ENCODE results near the gene SPDYA. TPM values are rescaled to one million over a fixed set of nuclear protein-coding genes. Genes with fewer than 3 reads are reported as not detected.

SPDYA gene
- total and polyA plus RNA-seq, 2 of the 4 experiments (the other 2 are of a cell fraction) = not detected

- Histone ChIP-seq H3K4me3 (ENCODE audit: insufficient read depth, low read depth, low read length) (no peak overlapping the region), H3K36me3 (ENCODE audit: control insufficient read depth, insufficient read depth, low read length) (no peaks in the 10 kb centered on the region), H3K9me3 (ENCODE audit: control insufficient read depth, insufficient read depth, low read length) (no peaks in the 10 kb centered on the region), H2AK5ac (ENCODE audit: low read depth, low read length) (no peak overlapping the region), H4K8ac (ENCODE audit: low read depth in 2 of 2, low read length in 2 of 2) (no peak overlapping the region), H3K27me3 (ENCODE audit: control insufficient read depth, insufficient read depth, low read length) (no peaks in the 10 kb centered on the region), H3K4ac (ENCODE audit: low read depth, low read length) (no peak overlapping the region), H3K56ac (ENCODE audit: extremely low read depth, insufficient read depth, low read length) (no peak overlapping the region), H2AFZ (replicated peaks; ENCODE audit: low read length, poor library complexity) (no peak overlapping the region), H3K14ac (replicated peaks; ENCODE audit: low read depth, low read length) (no peak overlapping the region), H3K4me1 (ENCODE audit: control insufficient read depth, insufficient read depth, low read length) (no peaks in the 10 kb centered on the region), H3K23ac (ENCODE audit: low read depth, low read length) (no peak overlapping the region), H3K79me1 (ENCODE audit: low read depth in 1 of 2, low read length in 2 of 2) (no peaks in the 10 kb centered on the region), H3K9ac (ENCODE audit: low read depth, low read length) (no peak overlapping the region), H4K91ac (ENCODE audit: insufficient read depth, low read depth, low read length) (no peak overlapping the region), H2BK15ac (ENCODE audit: low read depth, low read length) (no peak overlapping the region), H2BK5ac (ENCODE audit: low read depth, low read length, poor library complexity, severe bottlenecking) (no peak overlapping the region), H3K4me2 (ENCODE audit: low read depth, low read length) (no peak overlapping the region), H4K5ac (ENCODE audit: low read depth, low read length) (no peak overlapping the region), H2AK9ac (replicated peaks; ENCODE audit: low read depth, low read length, poor library complexity) (no peak overlapping the region), H2BK120ac (ENCODE audit: low read depth, low read length) (no peak overlapping the region), H3K27ac (ENCODE audit: insufficient read depth, low read length) (no peak overlapping the region), H3K18ac (ENCODE audit: low read depth, low read length) (no peak overlapping the region), H3K9me1 (ENCODE audit: insufficient read depth, low read length) (no peaks in the 10 kb centered on the region), H2BK20ac (ENCODE audit: low read depth, low read length) (no peak overlapping the region), H4K20me1 (ENCODE audit: insufficient read depth, low read length) (no peaks in the 10 kb centered on the region)
- no CpG with 5 or more reads among the region's 2 CpGs for WGBS, 2 experiments (ENCODE audit: extremely low coverage in 2 of 2, insufficient read length in 1 of 2)
- DNase-seq = peak; percentile 49
- dilution Hi-C loops (cut with HindIII; ENCODE audit: low sequenced_read_pairs, unreplicated experiment) = no loop called here
- intact Hi-C loops (cut with micrococcal nuclease) = no loop called here
- BruUV-seq (replicated peaks) = no TSS peak
- no peak for TF ChIP-seq ELK1 (IDR thresholded peaks at IDR 0.05; ENCODE audit: borderline replicate concordance, low read depth, low read length)
- peak; percentile 52 for TF ChIP-seq FOS (IDR thresholded peaks at IDR 0.05; ENCODE audit: low read depth, low read length)
- peak; percentile 64 for TF ChIP-seq NFE2L2 (IDR thresholded peaks at IDR 0.05; ENCODE audit: low read depth, low read length)
- no peak for TF ChIP-seq SMC3 (IDR thresholded peaks at IDR 0.05; ENCODE audit: low read depth, low read length)
- TF ChIP-seq MAFK (IDR thresholded peaks at IDR 0.05; ENCODE audit: low read depth, low read length) = 0 out of 2 replicates have a peak, but pooled peaks have one; percentile 39
- TF ChIP-seq CTCF (conservative IDR thresholded peaks at IDR 0.05; ENCODE audit: low read depth, low read length) = no peak
- ChIA-PET POLR2A (ENCODE audit: unreplicated experiment) (no interaction called here), CTCF (no interaction called here)
- peak; percentile 21 for ATAC-seq (ENCODE audit: low read depth)
- in situ Hi-C loops (cut with MboI; ENCODE audit: low sequenced_read_pairs) = no loop called here
Measured at GRCh38 chr2:28828382-28828781, 17.7 kb downstream of the SPDYA start.
